IMR-90 (cell line): ENCODE results near the gene SURF4. TPM values are rescaled to one million over a fixed set of nuclear protein-coding genes. Genes with fewer than 3 reads are reported as not detected.
"Not testable (repeated sequence)": the region's sequence is repeated elsewhere in the genome, so short reads cannot be mapped to it uniquely, and the experiment has no call there.

Experiments used
- ATAC-seq: fragments of 200-7000 bp; cut with Tn5 transposase; 2 replicates; pipeline ENCODE4 v1.9.1; 2020; ENCODE audit warnings: low read depth, mild to moderate bottlenecking, moderate library complexity
- BruUV-seq: library from RNA; stranded (reverse); fragments of 400-500 nt; replicated peaks from 2 replicates; lab custom pipeline; 2021; lab: Mats Ljungman, UMichigan
- CTCF ChIA-PET: fragments of 300-600 bp; formaldehyde crosslinking; extraction: SDS; loops from one replicate; lab custom pipeline; 2021; ENCODE audit warnings: antibody characterized with exemption; lab: Yijun Ruan, JAX
- POLR2A ChIA-PET: fragments of 300-600 bp; sonication (Branson Sonifier 250); formaldehyde crosslinking; loops from one replicate; lab custom pipeline; 2022; ENCODE audit warnings: antibody characterized with exemption; ENCODE audit not compliant: unreplicated experiment; lab: Charles Lee
- DNase-seq: peaks from one replicate; pipeline ENCODE4 v3.0.0; 2013
- H2AFZ ChIP-seq: replicated peaks from 2 replicates; pipeline ENCODE3; 2013; ENCODE audit warnings: low read length, mild to moderate bottlenecking; ENCODE audit not compliant: poor library complexity
- H2AK5ac ChIP-seq: 2 replicates; pipeline ENCODE4 v1.6.1; 2013; ENCODE audit warnings: low read depth, low read length, inconsistent platforms
- H2AK9ac ChIP-seq: replicated peaks from 2 replicates; pipeline ENCODE3; 2013; ENCODE audit warnings: mild to moderate bottlenecking, low read depth, low read length, moderate library complexity; ENCODE audit not compliant: poor library complexity
- H2BK120ac ChIP-seq: 2 replicates; pipeline ENCODE4 v1.6.1; 2013; ENCODE audit warnings: low read depth, low read length, inconsistent platforms
- H2BK15ac ChIP-seq: 3 replicates; pipeline ENCODE4 v1.6.1; 2013; ENCODE audit warnings: low read depth, low read length, inconsistent platforms
- H2BK20ac ChIP-seq: 2 replicates; pipeline ENCODE4 v1.6.1; 2013; ENCODE audit warnings: low read depth, mild to moderate bottlenecking, inconsistent platforms, low read length, moderate library complexity
- H2BK5ac ChIP-seq: 2 replicates; pipeline ENCODE4 v1.6.1; 2013; ENCODE audit warnings: mild to moderate bottlenecking, low read depth, low read length, inconsistent platforms; ENCODE audit not compliant: poor library complexity, severe bottlenecking
- H3K14ac ChIP-seq: replicated peaks from 2 replicates; pipeline ENCODE4 v1.6.1; 2013; ENCODE audit warnings: low read depth, low read length, inconsistent platforms
- H3K18ac ChIP-seq: 2 replicates; pipeline ENCODE4 v1.6.1; 2013; ENCODE audit warnings: low read depth, low read length, control low read depth
- H3K23ac ChIP-seq: 2 replicates; pipeline ENCODE4 v1.6.1; 2013; ENCODE audit warnings: low read depth, low read length, inconsistent platforms
- H3K27ac ChIP-seq: 2 replicates; pipeline ENCODE4 v1.5.1; 2013; ENCODE audit warnings: mild to moderate bottlenecking, control low read depth, low read length; ENCODE audit not compliant: insufficient read depth
- H3K27me3 ChIP-seq: 2 replicates; pipeline ENCODE4 v1.6.1; 2013; ENCODE audit warnings: low read length; ENCODE audit not compliant: control insufficient read depth, insufficient read depth
- H3K36me3 ChIP-seq: 2 replicates; pipeline ENCODE4 v1.6.1; 2013; ENCODE audit warnings: low read length, mixed read lengths; ENCODE audit not compliant: control insufficient read depth, insufficient read depth
- H3K4ac ChIP-seq: 2 replicates; pipeline ENCODE4 v1.6.1; 2013; ENCODE audit warnings: low read depth, low read length, inconsistent platforms
- H3K4me1 ChIP-seq: 2 replicates; pipeline ENCODE4 v1.6.1; 2013; ENCODE audit warnings: low read length, mixed read lengths; ENCODE audit not compliant: control insufficient read depth, insufficient read depth
- H3K4me2 ChIP-seq: 2 replicates; pipeline ENCODE4 v1.6.1; 2013; ENCODE audit warnings: low read depth, mild to moderate bottlenecking, control low read depth, low read length, moderate library complexity
- H3K4me3 ChIP-seq: 2 replicates; pipeline ENCODE4 v1.5.1; 2013; ENCODE audit warnings: low read depth, mild to moderate bottlenecking, control low read depth, low read length, moderate library complexity; ENCODE audit not compliant: insufficient read depth
- H3K56ac ChIP-seq: 2 replicates; pipeline ENCODE4 v1.6.1; 2013; ENCODE audit warnings: low read length, inconsistent platforms; ENCODE audit not compliant: insufficient read depth; ENCODE audit errors: extremely low read depth
- H3K79me1 ChIP-seq, 2 experiments: 2 replicates each; pipeline ENCODE4 v1.6.1; 2013; ENCODE audit warnings: low read length in 2 of 2, inconsistent platforms in 1 of 2, low read depth in 1 of 2
- H3K9ac ChIP-seq: 2 replicates; pipeline ENCODE4 v1.6.1; 2013; ENCODE audit warnings: low read depth, low read length, control low read depth
- H3K9me1 ChIP-seq: 2 replicates; pipeline ENCODE4 v1.6.1; 2013; ENCODE audit warnings: low read length, inconsistent platforms; ENCODE audit not compliant: insufficient read depth
- H3K9me3 ChIP-seq: 2 replicates; pipeline ENCODE4 v1.6.1; 2013; ENCODE audit warnings: low read length; ENCODE audit not compliant: control insufficient read depth, insufficient read depth
- H4K20me1 ChIP-seq: 2 replicates; pipeline ENCODE4 v1.6.1; 2013; ENCODE audit warnings: low read length, inconsistent platforms; ENCODE audit not compliant: insufficient read depth
- H4K5ac ChIP-seq: 2 replicates; pipeline ENCODE4 v1.6.1; 2013; ENCODE audit warnings: mild to moderate bottlenecking, low read depth, low read length, control low read depth
- H4K8ac ChIP-seq, 2 experiments: 2 replicates each; pipeline ENCODE4 v1.6.1; 2013; ENCODE audit warnings: low read depth in 2 of 2, low read length in 2 of 2, control low read depth in 1 of 2, inconsistent platforms in 1 of 2
- H4K91ac ChIP-seq: 2 replicates; pipeline ENCODE4 v1.6.1; 2013; ENCODE audit warnings: low read depth, low read length, inconsistent platforms; ENCODE audit not compliant: insufficient read depth
- RAD21 ChIP-seq: IDR thresholded peaks from 2 replicates; pipeline ENCODE4 v1.6.1; 2012; ENCODE audit warnings: low read length, improper control_type of control experiment
- SMC3 ChIP-seq: fragments of 150-350 bp; IDR thresholded peaks from 2 replicates; pipeline ENCODE4 v1.6.1; 2016; ENCODE audit warnings: low read depth, mild to moderate bottlenecking, antibody characterized with exemption, low read length, moderate library complexity
- WGBS, 2 experiments: methylation state at CpG; one replicate each; pipeline versions ENCODE4 v1.1.5 to v1.1.7; 2013; ENCODE audit warnings: missing lambda C conversion rate in 2 of 2; ENCODE audit not compliant: insufficient read length in 1 of 2; ENCODE audit errors: extremely low coverage in 2 of 2; 5-methylcytosine and 5-hydroxymethylcytosine counted together
- dilution Hi-C: fragments of 300-500 bp; cut with HindIII; formaldehyde crosslinking; loops from one replicate; pipeline ENCODE4 v1.14.3; 2018; ENCODE audit warnings: low sequenced_read_pairs; ENCODE audit not compliant: unreplicated experiment
- in situ Hi-C: fragments of 300-500 bp; cut with MboI; formaldehyde crosslinking; loops from 3 replicates; pipeline ENCODE4 v1.14.3; 2019; ENCODE audit warnings: low sequenced_read_pairs, inconsistent platforms, mixed read lengths
- intact Hi-C: fragments of 100-400 bp; cut with micrococcal nuclease; formaldehyde crosslinking; loops from 2 replicates; pipeline ENCODE4 v1.10.0; 2022
- polyA plus RNA-seq, 3 experiments: library from polyadenylated mRNA; depleted of rRNA; stranded (reverse); fragments of >200 nt; gene quantifications; 2 replicates each; pipeline ENCODE4 v1.2.3, GENCODE V29; 2012; ENCODE audit warnings: low replicate concordance in 1 of 3
- total RNA-seq: library from RNA; depleted of rRNA; stranded (reverse); fragments of >200 nt; gene quantifications from 2 replicates; pipeline ENCODE4 v1.2.3, GENCODE V29; 2012
- TF ChIP-seq, protein P1 (sequence below): conservative IDR thresholded peaks from 2 replicates; pipeline ENCODE4 v1.5.1; 2012; ENCODE audit warnings: mild to moderate bottlenecking, low read depth, low read length, improper control_type of control experiment

The SURF4 gene
- total and polyA plus RNA-seq, 2 of the 4 experiments (the other 2 are of a cell fraction): 307 to 532 TPM

GRCh38 chr9:133329306-133330156 is 46.3 kb downstream of the SURF4 start:
- H3K9ac ChIP-seq, H2AK5ac ChIP-seq, H3K4me3 ChIP-seq, H3K27ac ChIP-seq, H3K18ac ChIP-seq, H2BK5ac ChIP-seq, H4K91ac ChIP-seq, dilution Hi-C loops, H3K23ac ChIP-seq, in situ Hi-C loops, ATAC-seq, H3K9me1 ChIP-seq, H2AFZ ChIP-seq, H3K4me1 ChIP-seq, H3K27me3 ChIP-seq, BruUV-seq, H4K5ac ChIP-seq, H3K4me2 ChIP-seq, H3K14ac ChIP-seq, DNase-seq, H4K8ac ChIP-seq, H4K20me1 ChIP-seq, H3K4ac ChIP-seq, H2BK15ac ChIP-seq, H2AK9ac ChIP-seq, H3K56ac ChIP-seq, H2BK120ac ChIP-seq, H2BK20ac ChIP-seq, H3K9me3 ChIP-seq: not testable (repeated sequence)
- ChIA-PET CTCF (interaction anchor here (1.1 to 1.2 kb wide), 2 partner anchors 11 to 13 kb away, joined by 3 to 4 read pairs; no protein-coding TSS in a partner anchor), POLR2A (interaction anchor here (0.6 kb wide), 1 partner anchor 135 kb away, joined by 7 read pairs; no protein-coding TSS in a partner anchor)
- TF ChIP-seq, protein P1, sequence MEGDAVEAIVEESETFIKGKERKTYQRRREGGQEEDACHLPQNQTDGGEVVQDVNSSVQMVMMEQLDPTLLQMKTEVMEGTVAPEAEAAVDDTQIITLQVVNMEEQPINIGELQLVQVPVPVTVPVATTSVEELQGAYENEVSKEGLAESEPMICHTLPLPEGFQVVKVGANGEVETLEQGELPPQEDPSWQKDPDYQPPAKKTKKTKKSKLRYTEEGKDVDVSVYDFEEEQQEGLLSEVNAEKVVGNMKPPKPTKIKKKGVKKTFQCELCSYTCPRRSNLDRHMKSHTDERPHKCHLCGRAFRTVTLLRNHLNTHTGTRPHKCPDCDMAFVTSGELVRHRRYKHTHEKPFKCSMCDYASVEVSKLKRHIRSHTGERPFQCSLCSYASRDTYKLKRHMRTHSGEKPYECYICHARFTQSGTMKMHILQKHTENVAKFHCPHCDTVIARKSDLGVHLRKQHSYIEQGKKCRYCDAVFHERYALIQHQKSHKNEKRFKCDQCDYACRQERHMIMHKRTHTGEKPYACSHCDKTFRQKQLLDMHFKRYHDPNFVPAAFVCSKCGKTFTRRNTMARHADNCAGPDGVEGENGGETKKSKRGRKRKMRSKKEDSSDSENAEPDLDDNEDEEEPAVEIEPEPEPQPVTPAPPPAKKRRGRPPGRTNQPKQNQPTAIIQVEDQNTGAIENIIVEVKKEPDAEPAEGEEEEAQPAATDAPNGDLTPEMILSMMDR: peak; percentile 45
- TF ChIP-seq SMC3 (0 out of 2 replicates have a peak, but pooled peaks have one; percentile 26), RAD21 (peak; percentile 50)
- H3K79me1 ChIP-seq: peaks cover 15 to 17% of the 10 kb centered on the region in 2 experiments; a peak in 3 of 4 replicates
- WGBS, 2 experiments: 80% methylated on average over 1 of the region's 21 CpGs; no CpG with 5 or more reads in 1 of the 2 experiments
- peaks cover 35% of the 10 kb centered on the region for H3K36me3 ChIP-seq
- intact Hi-C loops: loop anchor here (1.0 kb wide), 1 partner anchor 144 kb away; no protein-coding TSS in a partner anchor
